Fibroblast of lung (primary cell): Measurements from ENCODE around the gene CERK.

Source experiments
- CTCF ChIP-seq, 2 donors: IDR thresholded peaks in 1 of 2; conservative IDR thresholded peaks in 1 of 2; 1 replicate in 1 of 2; 2 replicates in 1 of 2; pipeline ENCODE4 v1.5.1; 2011 to 2012; ENCODE audit warnings: low read length in 2 of 2, control low read depth in 1 of 2, inconsistent platforms in 1 of 2, low read depth in 1 of 2, mild to moderate bottlenecking in 1 of 2
- EZH2 ChIP-seq: IDR thresholded peaks from 2 replicates; pipeline ENCODE4 v1.5.1; 2012; ENCODE audit warnings: low read length, control low read depth, mild to moderate bottlenecking; ENCODE audit errors: missing control alignments

- TF ChIP-seq CTCF (conservative IDR thresholded peaks at IDR 0.05 in 1 of 2, IDR thresholded peaks at IDR 0.05 in 1 of 2; ENCODE audit: low read depth in 1 of 2, low read length in 2 of 2) (no peak), EZH2 (no peak)
Observed at GRCh38 chr22:46706060-46706459, 32.0 kb downstream of the CERK start.
